NCI-H1417 treated with DMSO at 0.1 percent for 48 hours (cell line): ENCODE measurements around the gene FSTL1.

ENCODE experiments used
- DNase-seq: peaks from one replicate; lab custom pipeline; 2025; lab: John Stamatoyannopoulos, UW

FSTL1 gene

GRCh38 chr3:120468635-120469295, 18.0 kb upstream of the FSTL1 start:
- no peak for DNase-seq

GRCh38 chr3:120462409-120462959, 11.7 kb upstream of the FSTL1 start:
- DNase-seq: no peak

- DNase-seq: no peak
Measured at GRCh38 chr3:120461416-120461815, 10.6 kb upstream of the FSTL1 start.

- no peak for DNase-seq
Measured at GRCh38 chr3:120460862-120461261, 10.1 kb upstream of the FSTL1 start.

- DNase-seq: no peak
Measured at GRCh38 chr3:120460181-120460790, 9.5 kb upstream of the FSTL1 start.

GRCh38 chr3:120459196-120459595, 8.4 kb upstream of the FSTL1 start:
- no peak for DNase-seq

GRCh38 chr3:120457827-120458226, 7.0 kb upstream of the FSTL1 start:
- DNase-seq: no peak

GRCh38 chr3:120454076-120454689, 3.4 kb upstream of the FSTL1 start:
- no peak for DNase-seq

GRCh38 chr3:120452816-120453215, 2.0 kb upstream of the FSTL1 start:
- no peak for DNase-seq

- DNase-seq: no peak
Measured at GRCh38 chr3:120451806-120452205, 1.0 kb upstream of the FSTL1 start.

- DNase-seq: no peak
Measured at GRCh38 chr3:120451272-120451761, 525 bp upstream of the FSTL1 start.

GRCh38 chr3:120449701-120450599, 842 bp downstream of the FSTL1 start:
- no peak for DNase-seq

- DNase-seq: no peak
Measured at GRCh38 chr3:120449251-120449650, 1.5 kb downstream of the FSTL1 start.

- DNase-seq: no peak
Measured at GRCh38 chr3:120448756-120449155, 2.0 kb downstream of the FSTL1 start.

GRCh38 chr3:120446891-120447668, 3.7 kb downstream of the FSTL1 start:
- DNase-seq: no peak

- no peak for DNase-seq
Measured at GRCh38 chr3:120445654-120446053, 5.1 kb downstream of the FSTL1 start.

- DNase-seq: no peak
Measured at GRCh38 chr3:120443626-120444123, 7.1 kb downstream of the FSTL1 start.

GRCh38 chr3:120442975-120443517, 7.7 kb downstream of the FSTL1 start:
- DNase-seq: no peak

- DNase-seq: no peak
Measured at GRCh38 chr3:120441776-120442175, 9.0 kb downstream of the FSTL1 start.

GRCh38 chr3:120440762-120441161, 10.0 kb downstream of the FSTL1 start:
- DNase-seq: no peak
